H1 (cell line): ENCODE data around the gene DENND2A. TPM values are rescaled to one million over a fixed set of nuclear protein-coding genes. Genes with fewer than 3 reads are reported as not detected.

Experiments used
- CTCF ChIA-PET: fragments of 300-600 bp; sonication (Branson Sonifier 250); formaldehyde crosslinking; loops from one replicate; lab custom pipeline; 2021; ENCODE audit not compliant: partially characterized antibody; lab: Charles Lee
- POLR2A ChIA-PET: fragments of 300-600 bp; sonication (Branson Sonifier 250); formaldehyde crosslinking; loops from one replicate; lab custom pipeline; 2021; ENCODE audit warnings: inconsistent platforms; ENCODE audit not compliant: partially characterized antibody; lab: Charles Lee
- DNase-seq, 2 experiments: peaks; one replicate each; pipeline versions ENCODE4 v3.0.0 to v3.0.0-alpha.2; 2010 to 2022; ENCODE audit warnings: low spot score in 2 of 2, low read depth in 1 of 2, mixed read lengths in 1 of 2
- FAIRE-seq: peaks from 2 replicates; lab custom pipeline; 2011; peaks lifted over from hg19 to GRCh38; lab: Jason Lieb, UNC
- H2AFZ ChIP-seq: 2 replicates; pipeline ENCODE4 v1.8.1; 2012; ENCODE audit warnings: low read length, inconsistent platforms
- H2AK5ac ChIP-seq: 2 replicates; pipeline ENCODE4 v1.6.1; 2013; ENCODE audit warnings: low read depth, low read length
- H2BK120ac ChIP-seq: replicated peaks from 2 replicates; pipeline ENCODE3; 2013; ENCODE audit warnings: low read depth, low read length, inconsistent platforms
- H2BK12ac ChIP-seq: 2 replicates; pipeline ENCODE4 v1.6.1; 2013; ENCODE audit warnings: low read depth, low read length
- H2BK15ac ChIP-seq: 2 replicates; pipeline ENCODE4 v1.6.1; 2013; ENCODE audit warnings: low read length
- H2BK20ac ChIP-seq: 2 replicates; pipeline ENCODE4 v1.6.1; 2013; ENCODE audit warnings: low read length
- H2BK5ac ChIP-seq: 2 replicates; pipeline ENCODE4 v1.6.1; 2013; ENCODE audit warnings: low read depth, low read length
- H3K14ac ChIP-seq: 2 replicates; pipeline ENCODE4 v1.6.1; 2013; ENCODE audit warnings: inconsistent platforms; ENCODE audit not compliant: insufficient read length
- H3K18ac ChIP-seq: 2 replicates; pipeline ENCODE4 v1.6.1; 2013; ENCODE audit warnings: low read length; ENCODE audit errors: extremely low read depth
- H3K23ac ChIP-seq: 2 replicates; pipeline ENCODE4 v1.6.1; 2013; ENCODE audit warnings: inconsistent platforms; ENCODE audit not compliant: insufficient read length
- H3K23me2 ChIP-seq: 2 replicates; pipeline ENCODE4 v1.6.1; 2013; ENCODE audit warnings: low read depth, low read length
- H3K27ac ChIP-seq: 2 replicates; pipeline ENCODE4 v1.6.1; 2011; ENCODE audit warnings: low read depth, low read length, inconsistent platforms
- H3K27me3 ChIP-seq, 4 experiments: replicated peaks in 1 of 4; 1 replicate in 1 of 4; 2 replicates in 3 of 4; pipeline versions ENCODE4 v1.6.1 to v1.8.1; 2011 to 2013; ENCODE audit warnings: low read length in 3 of 4, mild to moderate bottlenecking in 3 of 4, inconsistent platforms in 2 of 4, mixed read lengths in 2 of 4, moderate library complexity in 1 of 4; ENCODE audit not compliant: control insufficient read depth in 3 of 4, insufficient read depth in 3 of 4; ENCODE audit errors: extremely low read depth in 1 of 4
- H3K36me3 ChIP-seq, 4 experiments: 2 replicates each; pipeline versions ENCODE4 v1.6.1 to v1.8.1; 2011 to 2013; ENCODE audit warnings: mild to moderate bottlenecking in 4 of 4, low read length in 3 of 4, moderate library complexity in 2 of 4, control low read depth in 1 of 4, inconsistent platforms in 1 of 4; ENCODE audit not compliant: insufficient read depth in 4 of 4, control insufficient read depth in 2 of 4
- H3K4ac ChIP-seq: replicated peaks from 2 replicates; pipeline ENCODE3; 2013; ENCODE audit warnings: low read length, low read depth, mixed read lengths, inconsistent platforms; ENCODE audit not compliant: insufficient read length
- H3K4me1 ChIP-seq, 4 experiments: replicated peaks in 1 of 4; 1 replicate in 1 of 4; 2 replicates in 3 of 4; pipeline versions ENCODE4 v1.6.1 to v1.8.1; 2011 to 2013; ENCODE audit warnings: low read length in 3 of 4, inconsistent platforms in 2 of 4, mixed read lengths in 1 of 4; ENCODE audit not compliant: insufficient read depth in 4 of 4, control insufficient read depth in 3 of 4
- H3K4me2 ChIP-seq, 2 experiments: 2 replicates each; pipeline versions ENCODE4 v1.6.1 to v1.8.1; 2011 to 2013; ENCODE audit warnings: low read depth in 2 of 2, low read length in 2 of 2, control low read depth in 1 of 2, inconsistent platforms in 1 of 2, mild to moderate bottlenecking in 1 of 2; ENCODE audit not compliant: insufficient read depth in 1 of 2
- H3K4me3 ChIP-seq, 4 experiments: fragments of 200-600, 300-600 bp in 1 of 4; sonication (generic), shearing (Covaris generic), sonication (Bioruptor Twin) in 1 of 4; 2 replicates each; pipeline versions ENCODE4 v1.5.1 to v1.8.1; 2011 to 2016; ENCODE audit warnings: low read length in 4 of 4, low read depth in 3 of 4, control low read depth in 2 of 4, inconsistent platforms in 2 of 4, mild to moderate bottlenecking in 2 of 4, mixed read lengths in 1 of 4, moderate library complexity in 1 of 4; ENCODE audit not compliant: insufficient read depth in 2 of 4; ENCODE audit errors: extremely low read depth in 1 of 4
- H3K56ac ChIP-seq: replicated peaks from 2 replicates; pipeline ENCODE3; 2013; ENCODE audit warnings: low read depth, mild to moderate bottlenecking, mixed read lengths, low read length, inconsistent platforms; ENCODE audit not compliant: insufficient read length
- H3K79me1 ChIP-seq: 2 replicates; pipeline ENCODE4 v1.6.1; 2013; ENCODE audit warnings: low read depth, low read length, control low read depth
- H3K79me2 ChIP-seq, 2 experiments: 2 replicates each; pipeline versions ENCODE4 v1.6.1 to v1.8.1; 2012 to 2013; ENCODE audit warnings: low read length in 2 of 2, mild to moderate bottlenecking in 2 of 2, inconsistent platforms in 1 of 2; ENCODE audit not compliant: insufficient read depth in 2 of 2, control insufficient read depth in 1 of 2
- H3K9ac ChIP-seq, 4 experiments: replicated peaks in 1 of 4; 1 replicate in 1 of 4; 2 replicates in 3 of 4; pipeline versions ENCODE4 v1.6.1 to v1.8.1; 2011 to 2013; ENCODE audit warnings: low read depth in 3 of 4, low read length in 3 of 4, control low read depth in 2 of 4, mild to moderate bottlenecking in 2 of 4, moderate library complexity in 2 of 4, inconsistent platforms in 1 of 4; ENCODE audit errors: extremely low read depth in 1 of 4
- H3K9me3 ChIP-seq, 2 experiments: 2 replicates each; pipeline versions ENCODE4 v1.6.1 to v1.8.1; 2012 to 2013; ENCODE audit warnings: mild to moderate bottlenecking in 2 of 2, moderate library complexity in 2 of 2, control low read depth in 1 of 2, inconsistent platforms in 1 of 2, low read depth in 1 of 2, low read length in 1 of 2, mixed read lengths in 1 of 2; ENCODE audit not compliant: insufficient read depth in 2 of 2
- H4K20me1 ChIP-seq, 2 experiments: replicated peaks in 1 of 2; 2 replicates each; pipeline versions ENCODE3 to v1.8.1; 2011 to 2013; ENCODE audit warnings: inconsistent platforms in 2 of 2, low read length in 2 of 2, mild to moderate bottlenecking in 1 of 2; ENCODE audit not compliant: insufficient read depth in 2 of 2, control insufficient read depth in 1 of 2
- H4K5ac ChIP-seq: 2 replicates; pipeline ENCODE4 v1.6.1; 2013; ENCODE audit warnings: low read length, low read depth, mixed read lengths, inconsistent platforms; ENCODE audit not compliant: insufficient read length
- H4K8ac ChIP-seq: 2 replicates; pipeline ENCODE4 v1.8.0; 2013; ENCODE audit warnings: mild to moderate bottlenecking, moderate library complexity, low read length, inconsistent platforms; ENCODE audit not compliant: insufficient read depth; ENCODE audit errors: extremely low read depth
- H4K91ac ChIP-seq: replicated peaks from 2 replicates; pipeline ENCODE3; 2013; ENCODE audit warnings: low read length, mixed read lengths, inconsistent platforms; ENCODE audit not compliant: insufficient read length
- CHD1 ChIP-seq: IDR thresholded peaks from 2 replicates; pipeline ENCODE4 v1.6.1; 2012; ENCODE audit warnings: low read depth, low read length, improper control_type of control experiment
- FOSL1 ChIP-seq: IDR thresholded peaks from 2 replicates; pipeline ENCODE4 v1.6.1; 2011; ENCODE audit warnings: mild to moderate bottlenecking, low read depth, low read length, moderate library complexity; ENCODE audit not compliant: insufficient read depth
- GABPA ChIP-seq: IDR thresholded peaks from 2 replicates; pipeline ENCODE4 v1.6.1; 2011; ENCODE audit warnings: mild to moderate bottlenecking, low read length, moderate library complexity, borderline replicate concordance; ENCODE audit not compliant: insufficient read depth
- KDM4A ChIP-seq: IDR thresholded peaks from one replicate; pipeline ENCODE4 v1.7.1; 2012; ENCODE audit warnings: low read depth, mild to moderate bottlenecking, moderate library complexity, low read length, inconsistent platforms; ENCODE audit not compliant: severe bottlenecking
- POLR2A ChIP-seq, 2 experiments: IDR thresholded peaks; 1 replicate in 1 of 2; 2 replicates in 1 of 2; pipeline ENCODE4 v1.6.1; 2011; ENCODE audit warnings: low read depth in 2 of 2, low read length in 2 of 2, mild to moderate bottlenecking in 2 of 2; ENCODE audit errors: control extremely low read depth in 1 of 2
- RAD21 ChIP-seq, 2 experiments: IDR thresholded peaks in 1 of 2; conservative IDR thresholded peaks in 1 of 2; 2 replicates each; pipeline ENCODE4 v1.6.1; 2011; ENCODE audit warnings: low read depth in 2 of 2, low read length in 2 of 2, improper control_type of control experiment in 1 of 2, inconsistent platforms in 1 of 2, mild to moderate bottlenecking in 1 of 2, moderate library complexity in 1 of 2
- RBBP5 ChIP-seq: IDR thresholded peaks from 2 replicates; pipeline ENCODE4 v1.7.1; 2012; ENCODE audit warnings: low read depth, mild to moderate bottlenecking, inconsistent platforms, low read length, moderate library complexity, borderline replicate concordance
- RNF2 ChIP-seq: fragments of 200-900, 300-1000 bp; sonication (generic); IDR thresholded peaks from 2 replicates; pipeline ENCODE4 v1.7.1; 2016; ENCODE audit warnings: borderline replicate concordance, low read depth, mild to moderate bottlenecking, antibody characterized with exemption, low read length; ENCODE audit not compliant: poor library complexity, severe bottlenecking; ENCODE audit errors: missing control alignments
- SUZ12 ChIP-seq: fragments of 200-600 bp; sonication (generic); IDR thresholded peaks from 2 replicates; pipeline ENCODE4 v1.6.1; 2012; ENCODE audit warnings: mild to moderate bottlenecking, inconsistent platforms, low read length, moderate library complexity, mixed read lengths
- WGBS, 2 experiments: shearing (Covaris generic) in 1 of 2; methylation state at CpG; one replicate each; pipeline versions ENCODE4 v1.1.6 to v1.1.7; 2013 to 2015; ENCODE audit warnings: low lambda C conversion rate in 2 of 2, mixed read lengths in 2 of 2, inconsistent platforms in 1 of 2, low coverage in 1 of 2, missing lambda C conversion rate in 1 of 2; ENCODE audit not compliant: insufficient replicate concordance in 2 of 2, insufficient coverage in 1 of 2, insufficient read length in 1 of 2; ENCODE audit errors: extremely low coverage in 1 of 2, missing lambda C conversion rate in 1 of 2; 5-methylcytosine and 5-hydroxymethylcytosine counted together
- polyA plus RNA-seq, 7 experiments: library from polyadenylated mRNA; depleted of rRNA in 3 of 7; stranded (reverse) in 5 of 7; unstranded in 2 of 7; fragments of >200 nt in 5 of 7; fragments of 200-250 nt in 2 of 7; gene quantifications; 1 replicate in 5 of 7; 2 replicates in 1 of 7; 4 replicates in 1 of 7; pipeline versions ENCODE4 v1.2.1 to v1.2.3, GENCODE V29; 2011 to 2013; ENCODE audit warnings: missing spikeins in 2 of 7, mixed read lengths in 2 of 7
- total RNA-seq: library from RNA; stranded (reverse); fragmentation: NEBNext Ultra II Directional; extraction: Animal tissue kit (Norgen Biotek cat#: 25700); gene quantifications from 2 replicates; pipeline ENCODE4 v1.2.1, GENCODE V29; 2021
- TF ChIP-seq, protein P1 (sequence below): IDR thresholded peaks from 2 replicates; pipeline ENCODE4 v1.6.1; 2011; ENCODE audit warnings: low read depth, mild to moderate bottlenecking, low read length; ENCODE audit not compliant: insufficient read depth

The DENND2A gene
- total and polyA plus RNA-seq, 2 of the 8 experiments (the other 6 are each of a cell fraction or from before 2014, with no cell fraction given) = 5.0 to 13.0 TPM

DNA sequence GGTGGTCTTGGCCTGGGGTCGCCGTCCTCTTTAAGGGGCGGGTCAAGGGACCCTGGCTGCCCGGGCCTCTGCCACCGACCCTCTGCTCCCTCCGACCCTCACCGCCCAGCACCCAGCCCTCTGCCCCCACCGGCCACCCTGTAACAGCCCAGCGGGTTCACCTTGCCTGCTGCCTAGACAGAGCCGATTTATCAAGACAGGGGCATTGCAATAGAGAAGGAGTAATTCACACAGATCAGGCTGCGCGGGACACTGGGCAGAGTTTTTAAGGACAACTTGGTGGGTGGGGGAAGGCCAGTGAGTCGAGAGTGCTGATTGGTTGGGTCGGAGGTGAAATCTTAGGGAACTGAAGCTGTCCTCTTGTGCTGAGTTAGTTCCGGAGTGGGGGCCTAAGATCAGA is 31.4 kb upstream of the DENND2A start:
- Histone ChIP-seq H4K20me1 (no peaks in the 10 kb centered on the region), H3K23ac (no peak overlapping the region), H3K27ac (no peak overlapping the region), H2BK12ac (no peak overlapping the region), H3K23me2 (peaks cover 5% of the 10 kb centered on the region; the same call in 1 of the 2 replicates), H3K4me3 (peak overlapping the region; percentile 27 to 76 (median 32); a peak in 6 of 8 replicates), H2BK20ac (no peak overlapping the region; the same call in 1 of the 2 replicates), H3K9ac (peak overlapping the region in 1 of 4 experiments; percentile 42; a peak in 1 of 7 replicates), H3K27me3 (peaks cover 0 to 8% (median 2%) of the 10 kb centered on the region in 4 experiments; a peak in 3 of 7 replicates), H2AFZ (peak overlapping the region; percentile 72), H3K14ac (no peak overlapping the region), H3K4ac (no peak overlapping the region), H2AK5ac (no peak overlapping the region), H3K79me2 (no peaks in the 10 kb centered on the region), H3K56ac (no peak overlapping the region), H2BK5ac (no peak overlapping the region; the same call in 1 of the 2 replicates), H3K36me3 (no peaks in the 10 kb centered on the region), H2BK15ac (no peak overlapping the region), H2BK120ac (peak overlapping the region; percentile 72), H3K4me1 (peaks cover 0 to 6% (median 2%) of the 10 kb centered on the region in 4 experiments; a peak in 5 of 7 replicates), H3K18ac (no peak overlapping the region; the same call in 1 of the 2 replicates), H4K8ac (no peak overlapping the region), H3K9me3 (no peaks in the 10 kb centered on the region), H3K79me1 (no peaks in the 10 kb centered on the region), H3K4me2 (peak overlapping the region; percentile 70 to 71), H4K5ac (peak overlapping the region; percentile 36), H4K91ac (peak overlapping the region; percentile 38)
- WGBS, 2 experiments = 80% methylated on average over 5 of the region's 15 CpGs; no CpG with 5 or more reads in 1 of the 2 experiments
- CTCF ChIA-PET = interaction anchor here (1.4 kb wide), 2 partner anchors 13 to 17 kb away, joined by 3 read pairs; no protein-coding TSS in a partner anchor
- DNase-seq = peak in 1 of 2 experiments; percentile 52
- TF ChIP-seq FOSL1 (no peak), RAD21 (IDR thresholded peaks at IDR 0.05 in 1 of 2, conservative IDR thresholded peaks at IDR 0.05 in 1 of 2; ENCODE audit: low read depth in 2 of 2, low read length in 2 of 2) (no peak), RBBP5 (no peak), POLR2A (IDR thresholded peaks at IDR 0.05; ENCODE audit: control extremely low read depth in 1 of 2, low read depth in 2 of 2, low read length in 2 of 2) (no peak), RNF2 (no peak), KDM4A (no peak), CHD1 (no peak), SUZ12 (no peak), GABPA (no peak)
- TF ChIP-seq, protein P1, sequence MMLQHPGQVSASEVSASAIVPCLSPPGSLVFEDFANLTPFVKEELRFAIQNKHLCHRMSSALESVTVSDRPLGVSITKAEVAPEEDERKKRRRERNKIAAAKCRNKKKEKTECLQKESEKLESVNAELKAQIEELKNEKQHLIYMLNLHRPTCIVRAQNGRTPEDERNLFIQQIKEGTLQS = no peak
- peak; percentile 28 for FAIRE-seq
- POLR2A ChIA-PET = interaction anchor here (0.7 kb wide), 1 partner anchor 55 kb away, joined by 3 read pairs; no protein-coding TSS in a partner anchor
